Right ventricle myocardium inferior (tissue), 1 donor: Measurements from ENCODE around the gene SLC23A1. TPM values are rescaled to one million over a fixed set of nuclear protein-coding genes. Genes with fewer than 3 reads are reported as not detected.

ENCODE experiments used
- ATAC-seq: fragments of 200-7000 bp; cut with Tn5 transposase; one replicate; pipeline ENCODE4 v1.9.1; 2020; ENCODE audit warnings: mild to moderate bottlenecking, moderate library complexity
- DNase-seq: peaks from one replicate; pipeline ENCODE4 v3.0.0; 2021; ENCODE audit errors: missing footprints
- intact Hi-C: fragments of 100-400 bp; cut with DNase I; formaldehyde crosslinking; loops from one replicate; pipeline ENCODE4 v1.11.0; 2022
- long read RNA-seq: library from polyadenylated mRNA; unstranded; transcript quantifications from one replicate; pipeline ENCODE4 v2.0.0, GENCODE V29; 2021
- total RNA-seq: library from RNA; stranded (reverse); fragmentation: NEBNext Ultra II Directional; extraction: Animal tissue kit (Norgen Biotek cat#: 25700); gene quantifications from one replicate; pipeline ENCODE4 v1.2.1, GENCODE V29; 2021
- donor health status: DM: no; HTN: yes; CAD: no; lungs with severe emphysema.

The SLC23A1 gene
- total RNA-seq: not detected
- long read RNA-seq: 0 reads

GRCh38 chr5:139383275-139383992 lies at the start of gene SLC23A1:
Gene SLC23A1, minus strand, starts transcription at chr5:139383297. Its CDS starts 44 bp downstream, at chr5:139383253.
- no peak for DNase-seq
- ATAC-seq: no peak
- intact Hi-C loops: no loop called here

GRCh38 chr5:139431706-139432105 lies 48.6 kb upstream of the SLC23A1 start:
- DNase-seq (no peak), ATAC-seq (no peak)
- intact Hi-C loops: no loop called here

DNA sequence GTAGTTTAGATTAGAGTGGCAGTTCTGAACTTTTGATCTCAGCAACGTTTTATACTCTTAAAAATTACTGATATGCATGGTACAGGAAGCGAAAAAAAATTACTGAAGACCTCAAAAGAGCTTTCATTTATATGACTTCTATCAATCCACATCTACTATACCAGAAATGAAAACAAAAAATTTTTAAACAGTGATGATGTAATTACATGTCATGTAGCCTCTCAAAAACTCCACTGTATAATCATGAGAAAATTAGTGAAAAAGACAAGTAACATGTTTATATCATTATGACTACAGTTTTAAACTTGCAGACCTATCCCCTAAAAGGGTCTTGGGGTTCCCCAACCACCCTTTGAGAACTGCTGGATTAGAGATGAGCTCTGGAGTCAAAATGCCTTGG lies 46.9 kb upstream of the SLC23A1 start:
- DNase-seq (no peak), ATAC-seq (no peak)
- intact Hi-C loops: no loop called here

DNA sequence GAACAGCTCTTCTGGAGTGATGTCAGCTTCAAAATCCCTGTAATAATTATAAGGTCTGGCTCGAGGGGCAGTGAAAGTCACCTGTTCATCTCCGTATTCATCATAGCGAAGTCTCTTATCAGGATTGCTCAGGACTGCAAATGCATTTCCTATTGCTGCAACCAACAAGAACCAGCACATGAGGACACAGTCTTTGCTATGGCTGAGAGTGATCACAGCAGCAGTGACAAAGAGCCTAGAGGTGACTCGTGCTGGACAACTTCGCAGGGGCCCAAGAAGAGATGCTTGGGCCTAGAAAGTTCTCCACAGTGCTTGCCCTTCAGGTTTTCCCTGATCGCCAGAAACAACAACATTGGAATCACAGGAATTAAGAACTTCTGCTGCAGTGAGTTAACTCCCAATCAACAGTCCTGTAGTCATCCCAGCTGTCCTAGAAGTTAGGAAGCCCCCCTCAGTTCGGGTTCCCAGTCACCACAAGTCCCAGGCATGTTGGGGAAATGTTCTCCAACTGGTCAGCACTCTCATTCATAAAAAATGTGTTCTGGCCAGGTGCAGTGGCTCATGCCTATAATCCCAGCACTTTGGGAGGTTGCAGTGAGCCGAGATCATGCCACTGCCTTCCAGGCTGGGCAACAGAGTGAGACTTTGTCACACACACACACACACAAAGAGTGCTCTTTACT lies 43.2 kb upstream of the SLC23A1 start:
- intact Hi-C loops: no loop called here
- no peak for ATAC-seq
- no peak for DNase-seq

DNA sequence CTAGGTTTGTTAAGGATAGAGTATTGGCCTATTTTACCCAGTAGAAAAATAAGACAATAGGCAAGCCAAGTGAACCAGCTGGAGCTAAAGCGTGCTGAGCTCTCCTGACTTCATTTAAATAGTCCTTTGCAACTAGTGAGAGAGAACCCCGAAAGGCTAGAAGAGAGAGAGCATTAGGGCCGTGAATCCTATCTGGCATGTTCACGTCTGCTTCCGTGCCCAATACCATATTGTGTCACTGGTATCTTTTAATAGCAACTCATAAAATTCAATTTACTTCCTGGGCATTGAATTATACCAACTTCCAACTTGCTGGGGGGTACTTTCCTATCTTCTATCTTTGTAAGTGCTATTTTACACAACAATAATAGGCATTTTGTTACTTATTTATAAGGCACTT lies 42.4 kb upstream of the SLC23A1 start:
- intact Hi-C loops: no loop called here
- ATAC-seq (no peak), DNase-seq (no peak)

DNA sequence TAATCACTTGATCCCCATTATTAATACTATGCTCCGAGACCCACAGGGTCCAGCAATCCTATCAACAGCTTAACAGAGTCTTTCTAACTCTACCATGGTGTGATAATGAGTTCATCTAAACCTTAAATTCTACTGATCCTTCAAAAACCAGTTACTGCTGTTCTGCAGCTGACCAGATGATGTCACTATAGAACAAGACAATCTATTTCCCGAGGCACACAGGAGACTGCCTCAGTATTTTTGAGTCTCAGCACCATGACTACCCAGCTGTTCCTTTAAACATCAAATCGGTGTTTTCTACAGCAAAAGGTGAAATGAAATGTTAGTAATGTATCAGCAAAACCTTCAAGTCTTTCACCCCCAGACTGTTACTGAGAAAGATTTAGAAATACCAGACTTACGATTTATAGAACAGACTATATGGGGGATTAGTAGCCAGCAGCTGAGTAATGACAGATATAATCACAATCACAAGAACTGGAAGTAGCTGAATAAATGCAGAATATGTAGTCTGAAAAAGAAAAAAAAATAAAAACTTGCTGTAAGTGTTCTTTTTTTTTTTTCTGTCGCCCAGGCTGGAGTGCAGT lies 39.3 kb upstream of the SLC23A1 start:
- intact Hi-C loops: loop anchor here (1.0 kb wide), 1 partner anchor 91 kb away; no protein-coding TSS in a partner anchor
- DNase-seq (no peak), ATAC-seq (no peak)

DNA sequence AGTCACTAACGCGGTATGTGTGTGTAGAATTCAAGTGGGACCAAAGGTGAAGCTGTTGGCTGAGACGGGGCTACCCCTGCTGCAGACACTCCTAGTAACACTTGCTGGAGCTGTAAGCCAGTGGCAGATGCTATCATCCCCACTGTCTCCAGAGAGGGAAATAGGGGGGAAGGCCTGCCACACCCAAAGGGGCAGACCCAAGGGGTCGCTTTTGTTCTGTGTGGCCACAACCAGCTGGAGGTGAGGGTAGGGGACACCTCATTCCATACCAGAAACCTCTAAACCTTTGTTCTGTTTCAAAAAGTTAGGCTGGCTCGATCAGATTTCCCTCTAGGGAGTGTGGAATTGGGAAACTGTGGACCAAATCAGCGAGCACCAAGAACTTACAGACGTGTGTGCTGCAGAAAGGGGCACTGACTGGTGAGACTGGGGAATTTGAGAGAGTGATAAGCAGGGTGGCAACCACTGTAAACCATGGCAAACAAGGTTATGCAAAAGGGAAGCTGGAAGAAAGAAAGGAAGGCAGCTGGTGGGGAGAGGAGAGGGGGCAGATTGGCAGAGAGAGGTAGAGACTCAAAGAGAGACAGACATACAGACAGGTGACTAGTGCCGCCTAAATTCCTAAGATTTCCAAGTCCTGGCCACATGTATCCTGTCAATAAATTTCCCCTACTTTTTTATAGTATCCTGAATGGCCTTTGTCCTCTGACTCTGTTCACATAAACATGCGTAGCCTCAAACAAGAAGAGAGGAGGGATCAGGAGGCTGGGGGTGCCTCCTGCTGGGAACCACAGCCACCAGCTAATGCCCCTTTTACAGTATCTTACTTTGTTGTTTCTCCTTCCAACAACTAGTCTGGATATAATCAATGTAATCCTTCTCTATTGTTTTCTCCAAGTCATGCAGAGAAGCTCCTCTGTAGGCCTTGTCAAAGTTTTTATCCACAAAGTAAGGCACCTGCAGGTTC lies 36.4 kb upstream of the SLC23A1 start:
- no peak for DNase-seq
- ATAC-seq: peak; percentile 40
- intact Hi-C loops: no loop called here

GRCh38 chr5:139418793-139419192 lies 35.7 kb upstream of the SLC23A1 start:
- intact Hi-C loops: no loop called here
- DNase-seq (no peak), ATAC-seq (peak; percentile 68)

GRCh38 chr5:139417214-139417613 lies 34.1 kb upstream of the SLC23A1 start:
- ATAC-seq (peak; percentile 69), DNase-seq (no peak)
- intact Hi-C loops: no loop called here

DNA sequence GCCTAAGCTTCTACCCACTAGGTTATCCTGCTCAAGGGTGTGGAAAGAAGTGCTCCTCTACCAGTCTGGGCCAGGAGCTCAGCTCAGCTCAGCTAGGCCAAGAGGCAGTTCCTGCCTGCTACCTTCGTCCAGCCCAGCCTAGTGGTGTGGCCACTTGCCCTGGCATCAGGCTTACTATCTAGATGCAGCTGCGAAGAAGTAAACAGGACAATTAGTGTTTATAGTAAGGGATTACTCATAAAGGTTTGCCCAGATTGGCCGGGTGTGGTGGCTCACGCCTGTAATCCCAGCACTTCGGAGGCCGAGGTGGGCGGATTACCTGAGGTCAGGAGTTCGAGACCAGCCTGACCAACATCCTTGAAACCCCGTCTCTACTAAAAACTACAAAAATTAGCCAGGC lies 33.6 kb upstream of the SLC23A1 start:
- ATAC-seq: no peak
- no peak for DNase-seq
- intact Hi-C loops: no loop called here

GRCh38 chr5:139415869-139416268 lies 32.8 kb upstream of the SLC23A1 start:
- no peak for DNase-seq
- no peak for ATAC-seq
- intact Hi-C loops: loop anchor here (1.0 kb wide), 2 partner anchors 21 to 25 kb away; partner anchors contain the start of gene PROB1

- DNase-seq: peak; percentile 80
- intact Hi-C loops: loop anchor here (1.0 kb wide), 2 partner anchors 20 to 24 kb away; partner anchors contain the start of gene PROB1
- peak; percentile 72 for ATAC-seq
These were observed 32.2 kb upstream of the SLC23A1 start for GRCh38 chr5:139415221-139415861.

DNA sequence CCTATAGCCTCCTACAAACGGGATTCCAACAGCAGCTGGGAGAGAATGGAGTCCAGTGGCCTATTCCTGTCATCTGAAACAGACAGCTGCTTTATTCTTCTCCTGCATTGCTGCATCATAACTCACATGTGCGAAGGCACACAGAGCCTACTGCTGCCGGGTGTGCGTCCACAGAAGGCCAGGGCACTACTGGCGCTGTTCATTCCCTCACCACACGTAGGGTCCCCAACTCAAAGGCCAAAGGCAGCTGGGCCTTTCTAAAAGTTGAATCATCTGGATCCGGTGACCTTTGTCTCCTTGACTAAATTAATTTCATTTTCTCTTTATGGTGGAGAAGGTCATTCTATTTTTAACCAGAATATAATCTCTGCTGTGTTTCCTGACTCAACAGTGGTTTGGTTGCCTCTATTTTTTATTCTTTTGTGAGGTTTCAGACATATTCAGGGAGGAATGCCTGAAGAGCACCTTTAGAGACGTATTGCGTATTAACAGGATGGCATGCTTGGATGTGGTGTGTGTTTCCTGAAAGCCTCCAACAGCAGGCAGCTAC lies 31.6 kb upstream of the SLC23A1 start:
- DNase-seq: no peak
- ATAC-seq: no peak
- intact Hi-C loops: loop anchor here (1.0 kb wide), 2 partner anchors 19 to 23 kb away; partner anchors contain the start of gene PROB1

DNA sequence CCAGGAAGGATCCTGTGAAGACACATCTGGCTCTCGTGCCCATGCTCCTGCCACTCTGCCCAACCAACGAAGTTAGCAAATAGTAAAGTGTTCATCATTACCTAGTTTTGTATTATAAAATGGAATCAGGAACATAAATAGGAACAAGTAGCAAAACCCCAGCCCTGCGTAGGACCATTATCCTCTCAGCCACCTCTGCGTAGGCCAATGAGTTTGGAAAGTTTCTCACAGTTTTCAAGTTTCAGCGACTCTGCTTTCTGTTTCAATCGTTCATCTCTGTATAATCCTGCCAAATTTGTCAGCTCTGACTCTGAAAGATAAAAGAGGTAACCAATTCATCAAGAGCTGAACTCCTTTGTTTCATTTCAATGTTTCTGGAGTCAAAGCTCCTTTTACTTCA lies 30.9 kb upstream of the SLC23A1 start:
- ATAC-seq: no peak
- intact Hi-C loops: no loop called here
- DNase-seq: no peak

DNA sequence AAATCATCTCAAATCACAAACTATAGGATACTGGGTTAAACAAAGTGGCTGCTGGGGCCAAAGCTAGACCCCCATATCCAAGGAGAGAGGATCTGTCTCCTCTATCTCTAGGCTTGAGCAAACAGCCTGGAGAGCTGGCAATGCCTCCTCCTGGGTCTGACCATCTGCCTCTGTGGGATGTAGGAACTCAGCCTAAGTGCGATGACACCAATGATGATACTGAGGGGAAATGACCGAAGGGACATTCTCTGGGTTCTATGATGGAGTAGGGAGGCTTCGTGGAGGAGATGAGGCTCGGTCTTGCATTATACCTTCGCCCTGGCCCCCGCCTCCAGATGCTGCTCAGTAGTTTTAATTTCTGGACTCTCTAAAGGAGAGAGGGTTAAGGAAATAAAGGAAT lies 30.1 kb upstream of the SLC23A1 start:
- intact Hi-C loops: no loop called here
- ATAC-seq: no peak

GRCh38 chr5:139410993-139411828 lies 28.1 kb upstream of the SLC23A1 start:
- intact Hi-C loops: no loop called here
- DNase-seq (no peak), ATAC-seq (no peak)

More for the DNA sequence above, 30.1 kb upstream of the SLC23A1 start:
- no peak for DNase-seq
